Keratinocyte (primary cell): ENCODE measurements around the gene ZNF521. TPM values are rescaled to one million over a fixed set of nuclear protein-coding genes. Genes with fewer than 3 reads are reported as not detected.

Source experiments
- DNase-seq: peaks from one replicate; pipeline ENCODE4 v3.0.0-alpha.2; 2011; ENCODE audit warnings: low read depth, missing footprints, low spot score
- FAIRE-seq: peaks from 2 replicates; lab custom pipeline; 2011; peaks lifted over from hg19 to GRCh38; lab: Jason Lieb, UNC
- H2AFZ ChIP-seq: 2 replicates; pipeline ENCODE4 v1.6.0; 2012; ENCODE audit warnings: low read length, control low read depth, inconsistent platforms; ENCODE audit not compliant: control insufficient read depth
- H3K27ac ChIP-seq: 2 replicates; pipeline ENCODE4 v1.5.1; 2011; ENCODE audit warnings: low read length; ENCODE audit not compliant: control insufficient read depth, insufficient read depth
- H3K27me3 ChIP-seq: 3 replicates; pipeline ENCODE4 v1.6.0; 2011; ENCODE audit warnings: low read length; ENCODE audit not compliant: control insufficient read depth, insufficient read depth; ENCODE audit errors: extremely low read depth
- H3K36me3 ChIP-seq, 2 experiments: 2 replicates in 1 of 2; 3 replicates in 1 of 2; pipeline ENCODE4 v1.5.1; 2011; ENCODE audit warnings: low read length in 2 of 2, mild to moderate bottlenecking in 1 of 2; ENCODE audit not compliant: control insufficient read depth in 2 of 2, insufficient read depth in 2 of 2; ENCODE audit errors: extremely low read depth in 1 of 2
- H3K4me1 ChIP-seq: 3 replicates; pipeline ENCODE4 v1.5.1; 2011; ENCODE audit warnings: low read length; ENCODE audit not compliant: control insufficient read depth, insufficient read depth; ENCODE audit errors: extremely low read depth
- H3K4me2 ChIP-seq: 3 replicates; pipeline ENCODE4 v1.6.0; 2011; ENCODE audit warnings: low read depth, low read length; ENCODE audit not compliant: control insufficient read depth, insufficient read depth; ENCODE audit errors: extremely low read depth
- H3K4me3 ChIP-seq, 3 experiments: fragments of 200-600 bp in 1 of 3; sonication (generic) in 1 of 3; 2 replicates in 2 of 3; 3 replicates in 1 of 3; pipeline ENCODE4 v1.5.1; 2011 to 2016; ENCODE audit warnings: low read length in 3 of 3, mild to moderate bottlenecking in 3 of 3, control low read depth in 2 of 3, inconsistent platforms in 1 of 3, low read depth in 1 of 3, mixed read lengths in 1 of 3, mixed run types in 1 of 3, moderate library complexity in 1 of 3; ENCODE audit not compliant: control insufficient read depth in 2 of 3, insufficient read depth in 2 of 3; ENCODE audit errors: extremely low read depth in 1 of 3
- H3K79me2 ChIP-seq: 2 replicates; pipeline ENCODE4 v1.6.0; 2012; ENCODE audit warnings: low read length; ENCODE audit not compliant: control insufficient read depth, insufficient read depth
- H3K9ac ChIP-seq: 3 replicates; pipeline ENCODE4 v1.6.0; 2011; ENCODE audit warnings: low read length; ENCODE audit not compliant: control insufficient read depth, insufficient read depth; ENCODE audit errors: extremely low read depth
- H3K9me1 ChIP-seq: 3 replicates; pipeline ENCODE4 v1.6.0; 2011; ENCODE audit warnings: low read length; ENCODE audit not compliant: control insufficient read depth, insufficient read depth; ENCODE audit errors: extremely low read depth
- H3K9me3 ChIP-seq: 2 replicates; pipeline ENCODE4 v1.5.1; 2012; ENCODE audit warnings: low read depth, low read length; ENCODE audit not compliant: control insufficient read depth
- H4K20me1 ChIP-seq: 3 replicates; pipeline ENCODE4 v1.6.0; 2011; ENCODE audit warnings: low read length; ENCODE audit not compliant: control insufficient read depth, insufficient read depth; ENCODE audit errors: extremely low read depth
- EZH2 ChIP-seq: IDR thresholded peaks from one replicate; pipeline ENCODE4 v1.6.1; 2012; ENCODE audit warnings: inconsistent platforms, mild to moderate bottlenecking, low read length, moderate library complexity
- dilution Hi-C: fragments of 300-500 bp; cut with MboI; formaldehyde crosslinking; loops from one replicate; pipeline ENCODE4 v1.7.0; 2020; ENCODE audit warnings: low sequenced_read_pairs; ENCODE audit not compliant: extremely low pct_ligation_motif_present
- polyA plus RNA-seq, 5 experiments: library from polyadenylated mRNA; depleted of rRNA in 3 of 5; stranded (reverse) in 3 of 5; stranded (forward) in 1 of 5; unstranded in 1 of 5; fragments of >200 nt; gene quantifications; 1 replicate in 1 of 5; 2 replicates in 3 of 5; 3 replicates in 1 of 5; pipeline versions ENCODE4 v1.2.1 to v1.2.3, GENCODE V29; 2011 to 2012; ENCODE audit warnings: missing spikeins in 2 of 5, low read depth in 1 of 5, low replicate concordance in 1 of 5
- TF ChIP-seq, protein P1 (sequence below), 3 experiments: IDR thresholded peaks in 1 of 3; conservative IDR thresholded peaks in 1 of 3; optimal IDR thresholded peaks in 1 of 3; 2 replicates in 2 of 3; 3 replicates in 1 of 3; pipeline versions ENCODE3 to v1.5.1; 2011; ENCODE audit warnings: low read length in 3 of 3, mild to moderate bottlenecking in 3 of 3, moderate library complexity in 2 of 3, control low read depth in 1 of 3, inconsistent platforms in 1 of 3; ENCODE audit not compliant: insufficient read depth in 2 of 3; ENCODE audit errors: extremely low read depth in 1 of 3

Gene ZNF521
- polyA plus RNA-seq, 1 donor (not counting 4 experiments of a cell fraction or from before 2014, with no cell fraction given): 0.07 TPM

DNA sequence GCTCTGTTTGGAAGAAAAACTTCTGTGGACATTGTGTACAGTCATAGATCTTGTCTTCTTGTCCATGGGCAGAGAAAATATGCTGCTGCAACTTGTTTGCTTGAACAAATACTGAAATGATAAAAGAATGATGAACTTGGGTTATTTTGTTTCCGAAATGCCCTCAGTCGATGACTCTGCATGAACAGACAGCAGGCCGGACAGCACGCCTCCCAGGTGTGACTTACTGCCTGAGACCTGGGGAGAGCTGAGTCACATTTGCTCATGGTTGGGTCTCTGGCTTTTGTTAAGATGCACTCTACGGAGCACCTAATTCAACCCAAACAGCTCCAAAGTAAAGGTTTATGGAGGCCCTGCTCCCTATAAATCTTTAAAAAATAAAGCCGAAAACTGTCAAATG, 262.5 kb downstream of the ZNF521 start:
- H3K9me3 ChIP-seq: no peaks in the 10 kb centered on the region
- DNase-seq (no peak), FAIRE-seq (peak; percentile 77)
- H3K79me2 ChIP-seq: no peaks in the 10 kb centered on the region
- no peak overlapping the region for H3K9ac ChIP-seq
- TF ChIP-seq EZH2: no peak
- TF ChIP-seq, protein P1, sequence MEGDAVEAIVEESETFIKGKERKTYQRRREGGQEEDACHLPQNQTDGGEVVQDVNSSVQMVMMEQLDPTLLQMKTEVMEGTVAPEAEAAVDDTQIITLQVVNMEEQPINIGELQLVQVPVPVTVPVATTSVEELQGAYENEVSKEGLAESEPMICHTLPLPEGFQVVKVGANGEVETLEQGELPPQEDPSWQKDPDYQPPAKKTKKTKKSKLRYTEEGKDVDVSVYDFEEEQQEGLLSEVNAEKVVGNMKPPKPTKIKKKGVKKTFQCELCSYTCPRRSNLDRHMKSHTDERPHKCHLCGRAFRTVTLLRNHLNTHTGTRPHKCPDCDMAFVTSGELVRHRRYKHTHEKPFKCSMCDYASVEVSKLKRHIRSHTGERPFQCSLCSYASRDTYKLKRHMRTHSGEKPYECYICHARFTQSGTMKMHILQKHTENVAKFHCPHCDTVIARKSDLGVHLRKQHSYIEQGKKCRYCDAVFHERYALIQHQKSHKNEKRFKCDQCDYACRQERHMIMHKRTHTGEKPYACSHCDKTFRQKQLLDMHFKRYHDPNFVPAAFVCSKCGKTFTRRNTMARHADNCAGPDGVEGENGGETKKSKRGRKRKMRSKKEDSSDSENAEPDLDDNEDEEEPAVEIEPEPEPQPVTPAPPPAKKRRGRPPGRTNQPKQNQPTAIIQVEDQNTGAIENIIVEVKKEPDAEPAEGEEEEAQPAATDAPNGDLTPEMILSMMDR (optimal IDR thresholded peaks at IDR 0.05 in 1 of 3, IDR thresholded peaks at IDR 0.05 in 1 of 3, conservative IDR thresholded peaks at IDR 0.05 in 1 of 3; ENCODE audit: extremely low read depth in 1 of 3, insufficient read depth in 2 of 3, low read length in 3 of 3): no peak
- peak overlapping the region; percentile 6 for H3K27ac ChIP-seq
- H3K4me2 ChIP-seq: peak overlapping the region; percentile 20
- no peaks in the 10 kb centered on the region for H3K9me1 ChIP-seq
- no peak overlapping the region for H3K4me3 ChIP-seq
- peaks cover 13% of the 10 kb centered on the region for H3K4me1 ChIP-seq
- dilution Hi-C loops: no loop called here
- no peaks in the 10 kb centered on the region for H3K27me3 ChIP-seq
- no peak overlapping the region for H2AFZ ChIP-seq
- H3K36me3 ChIP-seq: no peaks in the 10 kb centered on the region
- no peaks in the 10 kb centered on the region for H4K20me1 ChIP-seq

DNA sequence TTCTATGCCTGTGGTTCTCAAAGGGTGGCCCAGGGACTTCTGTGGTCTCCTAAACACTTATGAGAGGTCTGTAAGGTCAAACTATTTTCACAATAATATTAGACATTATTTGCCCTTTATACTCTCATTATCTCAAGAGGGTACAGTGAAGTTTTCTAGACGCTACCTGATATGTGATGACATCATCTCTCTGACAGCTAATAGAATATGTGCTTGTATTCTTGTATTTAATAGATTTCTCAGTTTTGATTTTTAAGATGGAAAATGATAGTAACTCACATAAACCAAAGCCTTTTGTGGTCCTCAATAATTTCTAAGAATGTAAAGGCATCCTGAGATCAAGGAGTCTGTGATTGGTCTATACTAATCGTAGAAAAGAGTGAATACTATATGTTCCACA, 265.1 kb downstream of the ZNF521 start:
- no peak overlapping the region for H3K27ac ChIP-seq
- H3K9me1 ChIP-seq: no peaks in the 10 kb centered on the region
- FAIRE-seq: no peak
- H2AFZ ChIP-seq: no peak overlapping the region
- no peaks in the 10 kb centered on the region for H3K36me3 ChIP-seq
- no peaks in the 10 kb centered on the region for H3K9me3 ChIP-seq
- H3K9ac ChIP-seq: no peak overlapping the region
- no peaks in the 10 kb centered on the region for H3K27me3 ChIP-seq
- dilution Hi-C loops: no loop called here
- H3K4me1 ChIP-seq: peaks cover 13% of the 10 kb centered on the region
- no peaks in the 10 kb centered on the region for H4K20me1 ChIP-seq
- no peak overlapping the region for H3K4me3 ChIP-seq
- no peak for TF ChIP-seq EZH2
- TF ChIP-seq, protein P1 (optimal IDR thresholded peaks at IDR 0.05 in 1 of 3, IDR thresholded peaks at IDR 0.05 in 1 of 3, conservative IDR thresholded peaks at IDR 0.05 in 1 of 3; ENCODE audit: extremely low read depth in 1 of 3, insufficient read depth in 2 of 3, low read length in 3 of 3): no peak
- H3K4me2 ChIP-seq: no peak overlapping the region
- DNase-seq: no peak
- no peaks in the 10 kb centered on the region for H3K79me2 ChIP-seq
